Stimulated activated CD8-positive, alpha-beta memory T cell treated with anti-CD3 and anti-CD28 coated beads, Interleukin-4, amount 100 ng/mL, for 4 hours (primary cell): Measurements from ENCODE around the gene RRP9.
"Not testable (repeated sequence)": the region's sequence is repeated elsewhere in the genome, so short reads cannot be mapped to it uniquely, and the experiment has no call there.

ENCODE experiments used
- DNase-seq, 2 donors: peaks; one replicate each; pipeline ENCODE4 v3.0.0-alpha.2; 2020; ENCODE audit warnings: low read depth in 2 of 2, low spot score in 1 of 2

RRP9 gene

DNA sequence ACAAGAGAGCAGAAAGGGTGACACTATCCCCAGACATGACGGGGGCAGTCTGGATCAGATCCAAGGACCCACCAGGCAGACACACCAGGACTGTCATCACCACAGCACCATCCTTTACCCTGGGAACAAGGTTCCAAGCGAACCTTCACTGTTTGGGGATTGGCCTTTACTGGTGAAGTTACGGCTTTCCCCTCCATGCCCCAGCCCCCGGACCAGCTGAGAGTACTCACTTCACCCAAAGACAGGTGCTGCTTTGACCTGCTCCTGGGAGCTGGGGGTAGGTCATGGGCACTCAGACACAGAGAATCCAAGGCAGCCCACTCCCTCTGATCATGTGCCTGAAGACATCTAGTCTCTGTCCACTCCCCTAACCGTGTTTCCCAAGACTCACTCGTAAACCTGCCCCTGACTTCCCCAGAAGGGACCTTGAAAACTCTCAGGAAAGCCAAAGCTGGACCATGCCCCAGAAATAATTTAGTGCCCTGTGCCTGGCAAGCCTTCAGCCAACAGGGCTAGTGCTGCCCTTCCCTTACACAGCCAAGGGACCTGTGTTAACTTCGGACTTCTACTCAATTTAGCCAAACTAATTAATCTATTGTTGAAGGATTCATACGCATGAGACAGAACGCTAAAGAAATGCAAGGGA is 2.8 kb downstream of the RRP9 start:
- DNase-seq = no peak

DNA sequence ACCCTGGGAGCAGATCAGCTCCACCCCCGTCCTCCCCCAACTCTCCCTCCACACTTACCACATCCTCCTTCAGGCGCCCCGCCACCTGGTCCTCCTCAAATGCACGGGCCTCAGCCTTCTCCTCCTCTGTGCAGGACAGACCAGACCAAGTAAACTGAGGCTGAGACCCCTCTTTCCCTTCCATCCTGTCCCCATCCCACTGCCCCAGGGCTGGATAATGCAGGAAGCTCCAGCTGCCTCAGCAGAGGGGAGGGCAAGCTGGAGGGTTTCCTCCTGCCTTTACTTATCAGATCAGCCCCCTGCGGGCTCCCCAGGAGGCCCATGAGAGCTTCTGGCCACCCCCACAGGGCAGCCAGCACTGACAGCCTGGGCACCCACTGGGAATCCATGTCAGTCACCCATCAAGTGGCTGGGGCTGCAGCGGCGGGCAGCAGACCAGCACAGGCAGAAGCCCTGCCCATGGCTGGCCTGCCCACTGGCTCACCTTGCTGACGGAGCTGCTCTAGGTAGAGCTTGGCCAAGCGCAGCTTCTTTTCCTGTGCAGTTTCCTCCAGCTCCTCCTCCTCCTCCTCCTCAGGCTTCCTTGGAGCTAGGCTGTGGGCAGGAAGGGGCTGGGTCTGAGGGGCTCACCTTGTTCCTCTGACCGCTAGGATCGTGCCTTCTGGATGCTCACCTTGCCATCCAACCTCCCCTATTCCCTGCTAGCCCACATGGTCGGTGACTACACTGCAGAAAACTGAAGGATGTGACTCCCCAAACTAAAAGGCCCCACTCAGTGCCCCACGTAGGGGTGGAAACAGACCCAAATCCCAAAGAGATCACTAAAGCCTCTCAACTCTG is 3.9 kb downstream of the RRP9 start:
- DNase-seq = no peak

DNA sequence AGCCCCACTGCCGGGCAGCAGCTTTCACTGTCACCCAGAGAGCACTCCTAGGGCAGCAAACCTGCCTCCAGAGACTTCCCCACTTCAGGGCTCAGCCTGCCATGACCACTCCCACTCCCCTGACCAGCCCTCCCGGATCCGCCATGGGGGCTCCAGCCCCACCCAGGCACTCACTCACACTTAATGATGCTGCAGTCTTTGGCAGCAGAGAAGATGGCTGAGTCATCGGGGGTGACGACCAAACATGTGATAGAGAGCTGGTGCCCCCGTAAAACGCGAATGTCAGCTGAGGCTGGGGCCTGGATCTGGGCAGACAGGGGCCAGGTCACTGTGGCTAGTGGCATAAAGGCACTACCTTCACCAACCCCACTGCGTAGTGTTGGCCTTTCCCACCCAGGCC is 4.7 kb downstream of the RRP9 start:
- no peak for DNase-seq

DNA sequence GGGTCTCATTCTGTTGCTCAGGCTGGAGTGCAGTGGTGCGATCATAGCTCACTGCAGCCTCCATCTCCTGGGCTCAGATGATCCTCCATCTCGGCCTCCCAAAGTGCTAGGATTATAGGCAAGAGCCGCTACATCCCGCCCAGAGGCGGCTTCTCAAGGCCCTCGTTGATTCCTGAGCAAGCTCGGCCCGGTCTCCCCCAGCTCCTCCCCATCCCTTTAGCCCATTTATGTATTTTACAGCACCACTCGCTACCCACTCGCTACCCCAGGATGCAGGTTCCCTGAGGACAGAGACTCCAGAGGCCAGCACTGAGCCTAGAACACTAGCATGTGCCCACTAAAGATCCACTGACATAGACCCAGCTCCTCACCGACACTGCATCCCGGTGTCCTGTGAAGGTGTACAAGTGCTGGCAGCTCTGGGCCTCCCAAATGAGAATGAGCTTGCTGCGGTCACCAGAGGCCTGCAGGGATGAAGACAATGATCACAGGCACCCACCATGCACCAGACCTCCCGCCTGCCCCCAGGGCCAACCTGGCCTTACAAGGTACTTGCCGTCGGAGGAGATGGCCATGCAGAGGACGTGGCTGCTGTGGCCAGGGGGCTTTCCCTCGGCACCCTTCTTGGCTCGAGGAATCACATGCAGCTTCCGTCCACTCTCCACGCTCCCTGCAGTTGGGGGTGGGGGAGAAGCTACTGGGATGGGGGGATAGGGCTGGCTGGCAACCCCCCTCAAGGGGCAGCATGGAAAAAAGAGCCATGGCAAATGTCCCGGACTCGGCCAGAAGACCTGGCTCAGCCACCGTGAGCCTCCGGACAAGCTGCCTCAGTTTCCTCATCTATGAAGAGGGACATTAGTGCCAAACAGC is 5.6 kb downstream of the RRP9 start:
- DNase-seq = no peak

DNA sequence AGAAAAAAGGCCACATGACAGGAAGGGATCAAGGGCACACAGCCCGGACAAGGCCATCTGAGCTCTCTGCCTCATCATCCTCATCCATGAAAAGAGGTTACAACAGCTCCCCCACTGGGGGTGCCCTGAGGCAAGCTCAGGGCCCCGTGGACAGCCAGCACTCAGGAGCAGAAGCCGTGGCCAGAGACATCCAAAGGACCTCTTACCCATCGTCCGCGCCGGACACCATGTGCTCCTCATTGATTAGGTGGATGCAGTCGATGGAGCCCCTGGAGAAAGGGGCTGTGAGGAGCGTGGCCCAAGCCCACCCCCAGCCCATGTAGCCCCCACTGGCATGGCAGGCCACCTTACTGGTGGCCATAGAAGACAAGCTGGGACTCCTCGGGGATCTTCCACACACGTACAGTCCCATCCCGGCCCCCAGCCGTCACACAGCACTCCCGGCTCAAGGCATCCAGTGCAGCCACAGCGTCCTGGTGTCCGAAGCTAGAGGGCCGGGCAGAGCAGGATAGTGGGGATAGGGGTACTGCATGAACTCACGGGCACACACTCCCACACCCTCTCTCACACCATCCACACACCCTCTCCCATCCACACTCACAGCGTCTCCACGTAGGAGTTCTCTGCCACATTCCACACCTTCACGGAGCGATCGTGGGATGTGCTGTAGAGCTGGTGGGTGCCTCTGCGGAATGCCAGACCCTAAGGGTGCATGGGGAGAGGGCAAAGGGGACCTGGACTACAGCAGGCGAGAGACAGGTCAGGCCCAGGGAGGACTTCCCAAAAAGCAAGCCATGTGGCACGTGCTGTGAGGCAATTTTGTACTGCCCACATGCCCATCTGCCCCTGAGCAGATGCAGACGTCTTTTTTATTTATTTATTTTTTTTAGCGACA is 6.5 kb downstream of the RRP9 start:
- no peak for DNase-seq

DNA sequence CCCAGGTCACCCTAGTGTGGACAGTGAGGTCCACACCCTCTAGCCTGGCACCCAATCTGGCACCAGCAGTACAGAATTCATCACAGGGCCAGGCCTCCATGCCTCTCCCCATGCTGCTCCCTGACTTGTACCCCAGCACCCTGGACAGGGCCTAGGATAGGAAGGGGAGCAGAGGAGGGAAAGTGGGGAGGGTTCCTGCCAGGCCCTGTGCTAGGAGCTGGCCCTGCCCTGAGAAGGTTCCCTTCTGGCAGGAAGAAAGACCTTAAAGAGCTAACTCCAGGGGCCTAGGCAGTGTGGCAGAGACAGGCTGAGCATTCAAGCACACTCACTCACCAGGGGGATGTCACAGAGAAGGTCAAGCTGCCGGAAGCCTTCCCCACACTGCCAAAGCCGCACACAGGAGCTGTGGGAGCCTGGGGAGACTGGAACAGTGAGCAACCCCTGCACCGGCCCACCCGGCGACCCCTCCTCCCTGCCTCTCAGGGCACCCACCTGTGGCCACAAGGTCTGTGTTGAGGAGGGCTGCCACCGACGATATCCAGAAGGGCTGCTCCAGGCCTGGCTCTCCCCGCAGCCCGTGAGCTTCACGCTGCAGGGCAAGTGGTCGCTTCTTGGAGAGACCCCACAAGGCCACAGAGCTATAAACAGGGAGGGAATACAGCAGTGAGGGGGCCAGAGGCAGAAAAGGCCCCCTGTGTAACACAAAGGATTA is 7.4 kb downstream of the RRP9 start:
- DNase-seq = no peak

DNA sequence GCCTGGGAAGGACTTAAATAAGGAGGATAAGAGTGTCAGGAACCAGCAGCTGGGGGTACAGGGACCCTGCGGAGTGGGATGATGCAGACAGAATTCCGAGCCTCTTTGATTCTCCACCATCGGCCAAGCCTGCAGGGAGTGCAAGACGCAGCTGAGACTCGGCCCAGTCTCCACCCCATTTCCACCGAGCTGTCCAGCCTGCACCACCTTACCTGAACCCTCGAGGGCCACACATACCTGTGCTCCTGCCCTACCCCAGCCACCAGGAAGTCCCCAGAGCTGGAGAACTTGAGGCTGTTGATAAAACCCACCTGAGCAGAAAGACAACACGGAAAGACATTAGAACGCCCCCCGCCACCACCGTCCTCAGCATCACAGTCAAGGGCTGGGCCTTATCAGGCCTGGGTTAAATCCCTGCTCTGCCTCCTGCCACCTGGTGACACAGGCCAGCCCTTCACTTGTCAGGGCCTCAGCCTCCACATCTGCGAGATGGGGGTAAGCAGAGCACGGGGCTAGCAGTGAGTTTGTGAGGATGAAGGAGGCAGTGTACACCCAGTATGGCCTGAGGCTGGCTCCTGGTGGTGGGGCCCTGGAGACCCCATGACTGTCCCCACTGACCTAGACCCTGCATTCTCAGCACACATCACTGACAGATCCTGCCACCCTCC is 8.1 kb downstream of the RRP9 start:
- DNase-seq = no peak

DNA sequence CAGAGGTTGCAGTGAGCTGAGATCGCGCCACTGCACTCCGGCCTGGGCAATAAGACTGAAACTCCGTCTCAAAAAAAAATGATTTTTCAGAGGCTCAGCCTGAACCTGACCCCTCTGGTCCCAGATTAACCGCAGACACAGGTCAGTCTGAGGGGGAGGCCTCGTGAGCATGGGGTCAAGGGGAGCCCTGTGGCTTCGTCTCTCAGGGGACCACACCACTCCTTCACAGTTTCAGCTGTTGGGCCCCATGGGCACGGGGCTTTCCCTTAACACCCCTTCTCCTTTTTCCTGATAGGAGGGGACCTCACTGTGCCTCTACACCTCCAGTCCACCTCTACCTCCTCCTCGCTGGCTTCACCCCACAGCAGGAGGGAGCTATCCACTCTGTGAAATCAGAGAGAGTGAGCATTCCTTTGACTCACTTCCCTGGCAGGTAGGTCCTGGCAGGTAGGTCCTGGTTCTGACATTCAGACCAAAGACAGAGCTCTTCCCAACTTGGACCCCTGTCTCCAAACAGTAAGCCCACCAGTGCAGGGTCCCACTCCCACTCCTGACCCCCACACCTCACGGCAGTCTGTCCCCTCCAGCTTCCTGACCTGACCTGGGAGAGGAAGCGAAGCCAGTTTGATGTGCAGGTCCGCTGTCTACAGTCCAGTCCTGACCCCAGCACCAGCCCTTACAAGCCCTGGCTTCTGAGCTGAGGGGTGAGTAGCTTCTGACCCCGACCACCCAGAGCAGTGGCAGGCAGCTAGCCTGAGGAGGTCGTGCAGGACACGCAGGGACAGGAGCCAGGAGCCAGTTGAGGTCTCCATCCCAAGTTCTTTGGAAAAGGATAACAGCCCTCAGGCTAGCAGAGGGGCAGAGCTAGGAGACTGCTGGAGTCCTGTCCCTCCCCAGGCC is 9.0 kb downstream of the RRP9 start:
- no peak for DNase-seq

DNA sequence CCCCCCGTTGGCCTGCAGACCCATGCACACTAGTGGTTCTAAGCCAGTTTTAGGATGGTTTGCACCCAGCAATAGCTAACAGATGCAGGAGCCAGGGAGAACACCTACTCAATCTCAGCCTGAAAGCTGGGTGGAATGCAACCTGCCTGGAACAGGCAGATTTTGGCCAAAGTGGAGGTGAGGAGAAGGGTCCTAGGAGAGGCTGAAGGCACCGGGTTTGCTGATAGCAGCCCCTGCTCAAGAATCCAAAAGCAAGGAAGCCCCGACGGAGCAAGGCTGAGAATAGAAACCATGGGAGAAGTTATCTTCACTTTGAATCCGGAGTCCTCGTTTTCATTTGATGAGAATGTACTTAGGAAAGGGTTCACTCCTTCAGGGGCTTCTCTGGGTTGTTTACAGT is 9.9 kb downstream of the RRP9 start:
- DNase-seq = no peak

DNA sequence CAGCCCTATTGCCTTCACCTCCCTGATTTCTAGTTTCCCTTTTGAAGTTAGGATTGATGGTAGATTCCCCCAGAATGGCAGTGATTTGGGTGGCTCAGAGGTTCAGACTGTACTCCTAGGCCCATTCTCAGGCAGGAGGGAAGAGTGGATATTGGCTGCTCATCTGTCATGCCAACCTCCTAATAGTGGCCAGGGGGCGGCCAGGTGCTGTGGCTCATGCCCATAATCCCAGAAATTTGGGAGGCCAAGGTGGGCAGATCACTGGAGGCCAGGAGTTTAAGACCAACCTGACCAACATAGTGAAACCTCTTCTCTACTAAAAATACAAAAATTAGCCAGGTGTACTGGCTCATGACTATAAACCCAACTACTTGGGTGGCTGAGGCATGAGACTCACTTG is 11.3 kb downstream of the RRP9 start:
- no peak for DNase-seq

DNA sequence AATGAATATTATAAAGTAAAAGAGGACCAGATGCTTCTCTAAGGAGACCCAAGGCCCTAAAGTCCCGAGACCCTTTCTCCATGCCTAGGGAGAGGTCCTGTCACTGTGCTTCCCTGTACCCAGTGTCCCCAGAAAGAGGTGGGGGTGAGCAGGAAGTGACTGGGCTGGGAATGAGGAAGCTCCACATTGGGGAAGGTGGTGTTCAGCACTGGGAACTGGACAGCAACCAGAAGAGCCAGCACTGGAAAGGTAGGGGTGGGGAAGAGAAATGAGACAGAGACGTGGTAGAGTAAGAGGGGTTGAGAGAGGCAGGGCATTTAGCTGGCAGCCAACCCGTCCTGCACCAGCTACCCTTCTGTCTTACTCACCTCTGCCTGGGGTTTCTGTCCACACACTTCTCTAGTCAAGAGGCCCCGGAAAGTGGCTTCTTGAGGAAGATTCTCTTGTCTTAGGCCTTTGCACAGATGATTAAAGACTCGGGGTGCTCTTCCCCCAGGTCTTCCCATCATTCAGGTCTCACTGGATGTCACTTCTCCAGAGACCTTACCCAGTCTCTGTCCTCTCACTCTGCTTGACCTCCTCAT is 12.2 kb downstream of the RRP9 start:
- DNase-seq = no peak

DNA sequence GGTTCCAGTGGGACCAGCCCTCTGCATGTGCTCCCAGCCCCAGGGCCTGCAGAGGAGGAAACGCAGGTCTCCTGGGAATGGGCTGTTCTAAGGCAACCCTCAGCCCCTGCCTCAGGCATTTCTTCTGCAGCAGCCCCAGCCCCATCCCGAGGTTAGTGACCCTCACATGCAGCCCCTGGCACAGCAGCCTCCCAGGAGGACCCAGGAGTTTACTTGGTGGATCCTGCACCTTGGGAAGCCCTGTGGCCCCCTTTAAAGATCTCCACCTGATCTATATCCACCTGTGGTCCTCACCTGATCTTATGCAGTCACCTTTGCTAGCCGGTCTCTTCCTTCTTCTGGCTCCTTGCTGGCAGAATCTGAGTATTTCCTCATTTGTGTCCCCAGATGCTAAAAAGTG is 12.7 kb downstream of the RRP9 start:
- DNase-seq = not testable (repeated sequence)

DNA sequence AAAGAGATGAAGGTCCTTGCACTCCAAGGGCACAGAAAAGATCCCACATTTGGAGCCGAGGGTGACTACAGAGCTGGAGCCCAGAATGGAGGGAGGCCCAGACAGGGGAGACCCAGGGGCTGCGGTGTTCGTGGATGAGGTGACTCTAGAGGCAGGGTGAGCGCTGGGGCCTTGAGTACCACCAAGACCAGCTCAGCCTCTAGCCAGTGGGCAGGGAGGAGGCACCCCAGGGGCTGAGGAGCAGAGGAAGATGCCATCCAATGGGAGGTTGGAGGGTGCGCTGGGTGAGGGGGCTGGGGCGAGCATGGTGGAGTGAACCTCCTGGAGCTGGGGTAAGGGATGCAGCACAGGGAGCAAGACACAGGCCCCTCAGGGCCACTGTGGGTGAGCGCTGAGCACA is 13.3 kb downstream of the RRP9 start:
- DNase-seq = no peak

DNA sequence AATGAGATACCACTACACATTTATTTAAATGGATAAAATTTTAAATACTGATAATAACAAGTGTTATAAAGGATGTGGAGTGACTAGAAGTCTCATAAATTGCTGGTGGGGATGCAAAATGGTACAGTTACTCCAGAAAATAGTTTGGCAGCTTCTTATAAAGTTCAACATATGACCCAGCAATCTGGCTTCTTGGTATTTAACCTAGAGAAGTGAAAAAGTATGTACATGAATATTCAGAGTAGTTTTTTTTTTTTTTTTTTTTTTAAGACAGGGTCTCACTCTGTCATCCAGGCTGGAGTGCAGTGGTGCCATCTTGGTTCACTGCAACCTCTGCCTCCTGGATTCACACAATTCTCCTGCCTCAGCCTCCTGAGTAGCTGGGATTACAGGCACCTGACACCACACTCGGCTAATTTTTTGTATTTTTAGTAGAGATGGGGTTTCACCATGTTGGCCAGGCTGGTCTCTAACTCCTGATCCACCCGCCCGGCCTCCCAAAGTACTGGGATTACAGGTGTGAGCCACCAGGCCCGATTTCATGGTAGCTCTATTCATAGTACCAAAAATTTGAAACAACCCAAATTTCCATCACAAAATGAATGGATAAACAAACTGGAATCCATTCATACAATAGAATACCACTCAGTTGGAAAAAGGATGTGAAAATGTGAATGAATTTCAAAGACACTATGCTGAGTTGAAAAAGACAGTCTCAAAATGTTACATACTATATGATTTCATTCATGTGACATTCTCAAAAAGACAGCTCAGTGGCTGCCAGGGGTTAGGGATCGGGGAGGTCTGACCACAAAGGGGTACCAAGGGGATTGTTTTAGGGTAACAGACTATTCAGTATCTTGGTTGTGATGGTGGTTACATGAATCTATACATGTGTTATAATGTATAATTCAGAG is 14.4 kb downstream of the RRP9 start:
- DNase-seq = no peak

DNA sequence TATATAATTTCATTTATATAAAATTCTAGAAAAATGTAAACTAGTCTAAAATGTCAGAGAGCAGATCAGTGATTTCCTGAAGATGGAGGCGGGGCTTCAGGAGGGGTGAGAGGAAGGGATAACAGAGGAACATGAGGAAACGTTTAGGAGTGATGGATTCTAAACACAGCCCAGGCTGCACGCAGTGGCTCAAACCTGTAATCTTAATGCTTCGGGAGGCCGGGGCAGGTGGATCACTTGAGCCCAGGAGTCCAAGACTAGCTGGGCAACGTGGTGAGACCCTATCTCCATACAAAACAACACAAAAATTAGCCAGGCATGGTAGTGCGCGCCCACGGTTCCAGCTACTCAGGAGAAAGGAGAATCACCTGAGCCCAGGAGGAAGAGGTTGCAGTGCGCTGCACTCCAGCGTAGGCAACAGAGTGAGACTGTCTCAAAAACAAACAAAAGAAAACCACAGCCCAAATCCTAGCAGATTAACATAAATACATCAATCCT is 20.6 kb downstream of the RRP9 start:
- no peak for DNase-seq

DNA sequence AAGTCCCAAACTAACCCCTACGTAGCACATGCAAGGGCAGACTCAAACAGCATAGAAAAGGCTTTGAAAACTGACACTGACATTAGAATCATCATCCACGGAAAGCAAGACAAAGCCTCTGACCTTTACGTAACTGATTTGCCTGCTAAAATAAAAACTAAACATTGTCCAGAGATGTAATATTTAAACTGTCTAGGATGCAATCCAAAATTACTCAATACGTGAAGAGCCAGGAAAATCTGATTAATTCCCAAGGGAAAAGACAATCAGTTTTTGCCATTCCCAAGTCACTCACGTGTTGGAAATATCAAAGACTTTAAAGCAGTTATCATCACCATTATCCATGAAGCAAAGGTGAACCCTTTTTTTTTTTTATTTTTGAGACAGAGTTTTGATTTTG is 25.3 kb downstream of the RRP9 start:
- no peak for DNase-seq

DNA sequence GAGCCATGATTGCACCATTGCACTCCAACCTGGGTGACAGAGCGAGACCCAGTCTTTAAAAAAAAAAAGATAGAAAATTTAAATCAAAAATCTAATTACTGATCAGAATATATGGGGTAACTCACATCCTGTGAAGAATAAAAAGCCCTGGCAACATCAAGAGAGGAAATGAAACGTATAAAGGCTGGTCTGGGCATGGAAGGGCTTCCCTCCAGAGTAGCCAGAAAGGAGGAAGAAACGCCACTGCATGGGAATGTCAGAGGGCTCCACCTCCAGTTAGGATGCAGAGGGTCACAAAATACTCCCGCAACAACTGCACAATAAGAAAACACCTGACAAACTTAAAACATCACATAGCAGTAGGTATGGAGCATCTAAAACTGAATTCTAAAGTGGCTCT is 33.7 kb downstream of the RRP9 start:
- no peak for DNase-seq
